H1 (cell line): ENCODE data around the gene CCL1. TPM values are rescaled to one million over a fixed set of nuclear protein-coding genes. Genes with fewer than 3 reads are reported as not detected.

Experiments used
- CTCF ChIA-PET: fragments of 300-600 bp; sonication (Branson Sonifier 250); formaldehyde crosslinking; loops from one replicate; lab custom pipeline; 2021; ENCODE audit not compliant: partially characterized antibody; lab: Charles Lee
- POLR2A ChIA-PET: fragments of 300-600 bp; sonication (Branson Sonifier 250); formaldehyde crosslinking; loops from one replicate; lab custom pipeline; 2021; ENCODE audit warnings: inconsistent platforms; ENCODE audit not compliant: partially characterized antibody; lab: Charles Lee
- DNase-seq, 2 experiments: peaks; one replicate each; pipeline versions ENCODE4 v3.0.0 to v3.0.0-alpha.2; 2010 to 2022; ENCODE audit warnings: low spot score in 2 of 2, low read depth in 1 of 2, mixed read lengths in 1 of 2
- FAIRE-seq: peaks from 2 replicates; lab custom pipeline; 2011; peaks lifted over from hg19 to GRCh38; lab: Jason Lieb, UNC
- H2AFZ ChIP-seq: 2 replicates; pipeline ENCODE4 v1.8.1; 2012; ENCODE audit warnings: low read length, inconsistent platforms
- H2AK5ac ChIP-seq: 2 replicates; pipeline ENCODE4 v1.6.1; 2013; ENCODE audit warnings: low read depth, low read length
- H2BK120ac ChIP-seq: replicated peaks from 2 replicates; pipeline ENCODE3; 2013; ENCODE audit warnings: low read depth, low read length, inconsistent platforms
- H2BK12ac ChIP-seq: 2 replicates; pipeline ENCODE4 v1.6.1; 2013; ENCODE audit warnings: low read depth, low read length
- H2BK15ac ChIP-seq: 2 replicates; pipeline ENCODE4 v1.6.1; 2013; ENCODE audit warnings: low read length
- H2BK20ac ChIP-seq: 2 replicates; pipeline ENCODE4 v1.6.1; 2013; ENCODE audit warnings: low read length
- H2BK5ac ChIP-seq: 2 replicates; pipeline ENCODE4 v1.6.1; 2013; ENCODE audit warnings: low read depth, low read length
- H3K14ac ChIP-seq: 2 replicates; pipeline ENCODE4 v1.6.1; 2013; ENCODE audit warnings: inconsistent platforms; ENCODE audit not compliant: insufficient read length
- H3K18ac ChIP-seq: 2 replicates; pipeline ENCODE4 v1.6.1; 2013; ENCODE audit warnings: low read length; ENCODE audit errors: extremely low read depth
- H3K23ac ChIP-seq: 2 replicates; pipeline ENCODE4 v1.6.1; 2013; ENCODE audit warnings: inconsistent platforms; ENCODE audit not compliant: insufficient read length
- H3K23me2 ChIP-seq: 2 replicates; pipeline ENCODE4 v1.6.1; 2013; ENCODE audit warnings: low read depth, low read length
- H3K27ac ChIP-seq: 2 replicates; pipeline ENCODE4 v1.6.1; 2011; ENCODE audit warnings: low read depth, low read length, inconsistent platforms
- H3K27me3 ChIP-seq, 4 experiments: replicated peaks in 1 of 4; 1 replicate in 1 of 4; 2 replicates in 3 of 4; pipeline versions ENCODE4 v1.6.1 to v1.8.1; 2011 to 2013; ENCODE audit warnings: low read length in 3 of 4, mild to moderate bottlenecking in 3 of 4, inconsistent platforms in 2 of 4, mixed read lengths in 2 of 4, moderate library complexity in 1 of 4; ENCODE audit not compliant: control insufficient read depth in 3 of 4, insufficient read depth in 3 of 4; ENCODE audit errors: extremely low read depth in 1 of 4
- H3K36me3 ChIP-seq, 4 experiments: 2 replicates each; pipeline versions ENCODE4 v1.6.1 to v1.8.1; 2011 to 2013; ENCODE audit warnings: mild to moderate bottlenecking in 4 of 4, low read length in 3 of 4, moderate library complexity in 2 of 4, control low read depth in 1 of 4, inconsistent platforms in 1 of 4; ENCODE audit not compliant: insufficient read depth in 4 of 4, control insufficient read depth in 2 of 4
- H3K4ac ChIP-seq: replicated peaks from 2 replicates; pipeline ENCODE3; 2013; ENCODE audit warnings: low read length, low read depth, mixed read lengths, inconsistent platforms; ENCODE audit not compliant: insufficient read length
- H3K4me1 ChIP-seq, 4 experiments: replicated peaks in 1 of 4; 1 replicate in 1 of 4; 2 replicates in 3 of 4; pipeline versions ENCODE4 v1.6.1 to v1.8.1; 2011 to 2013; ENCODE audit warnings: low read length in 3 of 4, inconsistent platforms in 2 of 4, mixed read lengths in 1 of 4; ENCODE audit not compliant: insufficient read depth in 4 of 4, control insufficient read depth in 3 of 4
- H3K4me2 ChIP-seq, 2 experiments: 2 replicates each; pipeline versions ENCODE4 v1.6.1 to v1.8.1; 2011 to 2013; ENCODE audit warnings: low read depth in 2 of 2, low read length in 2 of 2, control low read depth in 1 of 2, inconsistent platforms in 1 of 2, mild to moderate bottlenecking in 1 of 2; ENCODE audit not compliant: insufficient read depth in 1 of 2
- H3K4me3 ChIP-seq, 4 experiments: fragments of 200-600, 300-600 bp in 1 of 4; sonication (generic), shearing (Covaris generic), sonication (Bioruptor Twin) in 1 of 4; 2 replicates each; pipeline versions ENCODE4 v1.5.1 to v1.8.1; 2011 to 2016; ENCODE audit warnings: low read length in 4 of 4, low read depth in 3 of 4, control low read depth in 2 of 4, inconsistent platforms in 2 of 4, mild to moderate bottlenecking in 2 of 4, mixed read lengths in 1 of 4, moderate library complexity in 1 of 4; ENCODE audit not compliant: insufficient read depth in 2 of 4; ENCODE audit errors: extremely low read depth in 1 of 4
- H3K56ac ChIP-seq: replicated peaks from 2 replicates; pipeline ENCODE3; 2013; ENCODE audit warnings: low read depth, mild to moderate bottlenecking, mixed read lengths, low read length, inconsistent platforms; ENCODE audit not compliant: insufficient read length
- H3K79me1 ChIP-seq: 2 replicates; pipeline ENCODE4 v1.6.1; 2013; ENCODE audit warnings: low read depth, low read length, control low read depth
- H3K79me2 ChIP-seq, 2 experiments: 2 replicates each; pipeline versions ENCODE4 v1.6.1 to v1.8.1; 2012 to 2013; ENCODE audit warnings: low read length in 2 of 2, mild to moderate bottlenecking in 2 of 2, inconsistent platforms in 1 of 2; ENCODE audit not compliant: insufficient read depth in 2 of 2, control insufficient read depth in 1 of 2
- H3K9ac ChIP-seq, 4 experiments: replicated peaks in 1 of 4; 1 replicate in 1 of 4; 2 replicates in 3 of 4; pipeline versions ENCODE4 v1.6.1 to v1.8.1; 2011 to 2013; ENCODE audit warnings: low read depth in 3 of 4, low read length in 3 of 4, control low read depth in 2 of 4, mild to moderate bottlenecking in 2 of 4, moderate library complexity in 2 of 4, inconsistent platforms in 1 of 4; ENCODE audit errors: extremely low read depth in 1 of 4
- H3K9me3 ChIP-seq, 2 experiments: 2 replicates each; pipeline versions ENCODE4 v1.6.1 to v1.8.1; 2012 to 2013; ENCODE audit warnings: mild to moderate bottlenecking in 2 of 2, moderate library complexity in 2 of 2, control low read depth in 1 of 2, inconsistent platforms in 1 of 2, low read depth in 1 of 2, low read length in 1 of 2, mixed read lengths in 1 of 2; ENCODE audit not compliant: insufficient read depth in 2 of 2
- H4K20me1 ChIP-seq, 2 experiments: replicated peaks in 1 of 2; 2 replicates each; pipeline versions ENCODE3 to v1.8.1; 2011 to 2013; ENCODE audit warnings: inconsistent platforms in 2 of 2, low read length in 2 of 2, mild to moderate bottlenecking in 1 of 2; ENCODE audit not compliant: insufficient read depth in 2 of 2, control insufficient read depth in 1 of 2
- H4K5ac ChIP-seq: 2 replicates; pipeline ENCODE4 v1.6.1; 2013; ENCODE audit warnings: low read length, low read depth, mixed read lengths, inconsistent platforms; ENCODE audit not compliant: insufficient read length
- H4K8ac ChIP-seq: 2 replicates; pipeline ENCODE4 v1.8.0; 2013; ENCODE audit warnings: mild to moderate bottlenecking, moderate library complexity, low read length, inconsistent platforms; ENCODE audit not compliant: insufficient read depth; ENCODE audit errors: extremely low read depth
- H4K91ac ChIP-seq: replicated peaks from 2 replicates; pipeline ENCODE3; 2013; ENCODE audit warnings: low read length, mixed read lengths, inconsistent platforms; ENCODE audit not compliant: insufficient read length
- BCL11A ChIP-seq, 2 experiments: IDR thresholded peaks; one replicate each; pipeline ENCODE4 v1.6.1; 2011; ENCODE audit warnings: low read depth in 2 of 2, low read length in 2 of 2, mild to moderate bottlenecking in 2 of 2
- BRCA1 ChIP-seq: IDR thresholded peaks from 2 replicates; pipeline ENCODE4 v1.6.1; 2012; ENCODE audit warnings: low read depth, low read length, improper control_type of control experiment
- CBX5 ChIP-seq: fragments of 300-800, 300-1000 bp; sonication (generic); IDR thresholded peaks from 2 replicates; pipeline ENCODE4 v1.7.1; 2016; ENCODE audit warnings: antibody characterized with exemption, low read length, low read depth
- CHD1 ChIP-seq: IDR thresholded peaks from 2 replicates; pipeline ENCODE4 v1.6.1; 2012; ENCODE audit warnings: low read depth, low read length, improper control_type of control experiment
- CTCF ChIP-seq, 3 experiments: IDR thresholded peaks; 1 replicate in 2 of 3; 2 replicates in 1 of 3; pipeline versions ENCODE4 v1.5.1 to v1.6.1; 2011; ENCODE audit warnings: low read length in 3 of 3, mild to moderate bottlenecking in 3 of 3, inconsistent platforms in 2 of 3, low read depth in 1 of 3, moderate library complexity in 1 of 3; ENCODE audit not compliant: insufficient read depth in 1 of 3; ENCODE audit errors: control extremely low read depth in 1 of 3
- GTF2F1 ChIP-seq: IDR thresholded peaks from 2 replicates; pipeline ENCODE4 v1.6.1; 2012; ENCODE audit warnings: low read depth, low read length, improper control_type of control experiment, borderline replicate concordance
- HDAC2 ChIP-seq, 2 experiments: fragments of 300-600 bp in 1 of 2; sonication (generic) in 1 of 2; IDR thresholded peaks; 2 replicates each; pipeline ENCODE4 v1.6.1; 2011 to 2012; ENCODE audit warnings: low read depth in 2 of 2, low read length in 2 of 2, mild to moderate bottlenecking in 2 of 2, moderate library complexity in 2 of 2, borderline replicate concordance in 1 of 2, inconsistent platforms in 1 of 2
- JUN ChIP-seq: IDR thresholded peaks from 2 replicates; pipeline ENCODE4 v1.6.1; 2011; ENCODE audit warnings: low read depth, mild to moderate bottlenecking, improper control_type of control experiment, low read length
- SIN3A ChIP-seq, 2 experiments: IDR thresholded peaks in 1 of 2; conservative IDR thresholded peaks in 1 of 2; 2 replicates each; pipeline ENCODE4 v1.6.1; 2011 to 2012; ENCODE audit warnings: low read length in 2 of 2, improper control_type of control experiment in 1 of 2, low read depth in 1 of 2, mild to moderate bottlenecking in 1 of 2
- SUZ12 ChIP-seq: fragments of 200-600 bp; sonication (generic); IDR thresholded peaks from 2 replicates; pipeline ENCODE4 v1.6.1; 2012; ENCODE audit warnings: mild to moderate bottlenecking, inconsistent platforms, low read length, moderate library complexity, mixed read lengths
- TAF7 ChIP-seq: optimal IDR thresholded peaks from 2 replicates; pipeline ENCODE3; 2011; ENCODE audit warnings: low read depth, mild to moderate bottlenecking, inconsistent platforms, low read length, moderate library complexity, borderline replicate concordance
- WGBS, 2 experiments: shearing (Covaris generic) in 1 of 2; methylation state at CpG; one replicate each; pipeline versions ENCODE4 v1.1.6 to v1.1.7; 2013 to 2015; ENCODE audit warnings: low lambda C conversion rate in 2 of 2, mixed read lengths in 2 of 2, inconsistent platforms in 1 of 2, low coverage in 1 of 2, missing lambda C conversion rate in 1 of 2; ENCODE audit not compliant: insufficient replicate concordance in 2 of 2, insufficient coverage in 1 of 2, insufficient read length in 1 of 2; ENCODE audit errors: extremely low coverage in 1 of 2, missing lambda C conversion rate in 1 of 2; 5-methylcytosine and 5-hydroxymethylcytosine counted together
- polyA plus RNA-seq, 7 experiments: library from polyadenylated mRNA; depleted of rRNA in 3 of 7; stranded (reverse) in 5 of 7; unstranded in 2 of 7; fragments of >200 nt in 5 of 7; fragments of 200-250 nt in 2 of 7; gene quantifications; 1 replicate in 5 of 7; 2 replicates in 1 of 7; 4 replicates in 1 of 7; pipeline versions ENCODE4 v1.2.1 to v1.2.3, GENCODE V29; 2011 to 2013; ENCODE audit warnings: missing spikeins in 2 of 7, mixed read lengths in 2 of 7
- total RNA-seq: library from RNA; stranded (reverse); fragmentation: NEBNext Ultra II Directional; extraction: Animal tissue kit (Norgen Biotek cat#: 25700); gene quantifications from 2 replicates; pipeline ENCODE4 v1.2.1, GENCODE V29; 2021

The CCL1 gene
- total and polyA plus RNA-seq, 2 of the 8 experiments (the other 6 are each of a cell fraction or from before 2014, with no cell fraction given) = not detected

GRCh38 chr17:34399725-34400124 lies 36.7 kb upstream of the CCL1 start:
- ChIA-PET POLR2A (no interaction called here), CTCF (interaction anchor here (1.0 to 3.1 kb wide), 7 partner anchors 10 to 120 kb away, joined by 3 to 10 read pairs (median 3); partner anchors contain the start of gene CCL13)
- Histone ChIP-seq H2AK5ac (no peak overlapping the region), H2BK15ac (no peak overlapping the region), H3K79me2 (no peaks in the 10 kb centered on the region), H3K36me3 (no peaks in the 10 kb centered on the region), H3K9ac (no peak overlapping the region), H3K27ac (no peak overlapping the region), H2BK120ac (no peak overlapping the region), H3K79me1 (no peaks in the 10 kb centered on the region), H3K4ac (no peak overlapping the region), H3K4me3 (no peak overlapping the region), H3K4me2 (no peak overlapping the region), H4K20me1 (no peaks in the 10 kb centered on the region), H3K18ac (no peak overlapping the region), H2BK20ac (no peak overlapping the region), H3K14ac (no peak overlapping the region), H3K23ac (no peak overlapping the region), H3K4me1 (peaks cover 0 to 4% (median 0%) of the 10 kb centered on the region in 4 experiments; a peak in 2 of 7 replicates), H4K8ac (no peak overlapping the region), H3K9me3 (no peaks in the 10 kb centered on the region), H4K5ac (no peak overlapping the region), H4K91ac (no peak overlapping the region), H3K56ac (no peak overlapping the region), H3K27me3 (no peaks in the 10 kb centered on the region; a peak in 2 of 7 replicates), H2AFZ (no peak overlapping the region), H2BK5ac (no peak overlapping the region), H3K23me2 (no peaks in the 10 kb centered on the region), H2BK12ac (no peak overlapping the region)
- FAIRE-seq (no peak), DNase-seq (no peak)
- 79% methylated on average over 1 of the region's 1 CpG; no CpG with 5 or more reads in 1 of the 2 experiments for WGBS, 2 experiments
- no peak for TF ChIP-seq SUZ12
- no peak for TF ChIP-seq BRCA1
- no peak for TF ChIP-seq CTCF (IDR thresholded peaks at IDR 0.05; ENCODE audit: control extremely low read depth in 1 of 3, insufficient read depth in 1 of 3, low read depth in 1 of 3, low read length in 3 of 3)
- no peak for TF ChIP-seq GTF2F1
- TF ChIP-seq SIN3A (conservative IDR thresholded peaks at IDR 0.05 in 1 of 2, IDR thresholded peaks at IDR 0.05 in 1 of 2; ENCODE audit: low read depth in 1 of 2, low read length in 2 of 2) = no peak
- no peak for TF ChIP-seq JUN
- no peak for TF ChIP-seq CHD1
- no peak for TF ChIP-seq BCL11A (IDR thresholded peaks at IDR 0.05; ENCODE audit: low read depth in 2 of 2, low read length in 2 of 2)
- TF ChIP-seq TAF7 = no peak
- no peak for TF ChIP-seq HDAC2 (IDR thresholded peaks at IDR 0.05; ENCODE audit: borderline replicate concordance in 1 of 2, low read depth in 2 of 2, low read length in 2 of 2)
- no peak for TF ChIP-seq CBX5
